ENCODE measurements around the gene NFKBIA. TPM values are rescaled to one million over a fixed set of nuclear protein-coding genes. Genes with fewer than 3 reads are reported as not detected.
"Not testable (repeated sequence)": the region's sequence is repeated elsewhere in the genome, so short reads cannot be mapped to it uniquely, and the experiment has no call there.

Gene NFKBIA
- polyA plus RNA-seq, 2 of the 4 experiments (the other 2 are of a cell fraction) = 65.0 to 115 TPM

DNA sequence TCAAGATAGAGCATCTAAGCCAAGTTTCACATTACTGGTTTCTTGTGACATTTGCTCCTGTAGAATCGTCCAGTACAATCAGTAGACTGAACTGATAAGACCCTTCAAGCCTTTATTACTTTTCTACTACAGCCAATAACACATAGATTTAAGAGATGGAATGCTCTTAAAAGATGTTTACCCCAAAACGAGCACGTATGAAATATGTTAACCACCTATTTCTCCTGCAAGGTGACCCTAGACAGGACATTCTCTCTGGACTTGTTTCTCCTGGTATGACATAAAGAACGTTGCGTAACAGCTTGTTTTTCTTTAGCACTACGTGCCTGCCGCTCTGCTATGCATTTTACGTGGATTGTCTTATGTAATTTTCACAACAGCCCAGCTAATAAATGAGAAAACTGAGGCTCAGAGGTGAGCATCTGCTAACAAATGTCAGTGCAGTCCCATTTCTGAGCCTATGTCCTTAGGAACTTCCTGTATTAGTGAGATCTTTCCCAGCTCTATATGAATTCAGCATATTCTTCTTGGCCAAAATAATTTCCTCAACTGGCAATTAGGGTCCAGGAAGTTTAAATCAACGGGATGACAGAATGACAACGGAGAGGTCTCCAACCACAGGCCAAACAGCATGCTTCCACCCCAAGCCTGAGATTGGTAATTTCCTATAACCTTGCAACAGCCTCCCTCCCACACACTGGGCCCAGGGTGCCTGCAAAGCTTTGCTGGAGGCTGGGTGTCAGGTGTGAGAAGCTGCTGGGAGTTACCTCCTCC is 3.7 kb downstream of the NFKBIA start (continued):
- TF ChIP-seq JUN (IDR thresholded peaks at IDR 0.05) = no peak; a peak in 1 of 5 replicates
- TF ChIP-seq TFCP2L1 (CRISPR knock-in tag; IDR thresholded peaks at IDR 0.05) = peak; percentile 92
- peak; percentile 80 for TF ChIP-seq RARB (CRISPR knock-in tag; IDR thresholded peaks at IDR 0.05)
- TF ChIP-seq, protein P1, sequence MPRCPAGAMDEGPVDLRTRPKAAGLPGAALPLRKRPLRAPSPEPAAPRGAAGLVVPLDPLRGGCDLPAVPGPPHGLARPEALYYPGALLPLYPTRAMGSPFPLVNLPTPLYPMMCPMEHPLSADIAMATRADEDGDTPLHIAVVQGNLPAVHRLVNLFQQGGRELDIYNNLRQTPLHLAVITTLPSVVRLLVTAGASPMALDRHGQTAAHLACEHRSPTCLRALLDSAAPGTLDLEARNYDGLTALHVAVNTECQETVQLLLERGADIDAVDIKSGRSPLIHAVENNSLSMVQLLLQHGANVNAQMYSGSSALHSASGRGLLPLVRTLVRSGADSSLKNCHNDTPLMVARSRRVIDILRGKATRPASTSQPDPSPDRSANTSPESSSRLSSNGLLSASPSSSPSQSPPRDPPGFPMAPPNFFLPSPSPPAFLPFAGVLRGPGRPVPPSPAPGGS (IDR thresholded peaks at IDR 0.05) = 0 out of 3 replicates have a peak, but pooled peaks have one; percentile 29

DNA sequence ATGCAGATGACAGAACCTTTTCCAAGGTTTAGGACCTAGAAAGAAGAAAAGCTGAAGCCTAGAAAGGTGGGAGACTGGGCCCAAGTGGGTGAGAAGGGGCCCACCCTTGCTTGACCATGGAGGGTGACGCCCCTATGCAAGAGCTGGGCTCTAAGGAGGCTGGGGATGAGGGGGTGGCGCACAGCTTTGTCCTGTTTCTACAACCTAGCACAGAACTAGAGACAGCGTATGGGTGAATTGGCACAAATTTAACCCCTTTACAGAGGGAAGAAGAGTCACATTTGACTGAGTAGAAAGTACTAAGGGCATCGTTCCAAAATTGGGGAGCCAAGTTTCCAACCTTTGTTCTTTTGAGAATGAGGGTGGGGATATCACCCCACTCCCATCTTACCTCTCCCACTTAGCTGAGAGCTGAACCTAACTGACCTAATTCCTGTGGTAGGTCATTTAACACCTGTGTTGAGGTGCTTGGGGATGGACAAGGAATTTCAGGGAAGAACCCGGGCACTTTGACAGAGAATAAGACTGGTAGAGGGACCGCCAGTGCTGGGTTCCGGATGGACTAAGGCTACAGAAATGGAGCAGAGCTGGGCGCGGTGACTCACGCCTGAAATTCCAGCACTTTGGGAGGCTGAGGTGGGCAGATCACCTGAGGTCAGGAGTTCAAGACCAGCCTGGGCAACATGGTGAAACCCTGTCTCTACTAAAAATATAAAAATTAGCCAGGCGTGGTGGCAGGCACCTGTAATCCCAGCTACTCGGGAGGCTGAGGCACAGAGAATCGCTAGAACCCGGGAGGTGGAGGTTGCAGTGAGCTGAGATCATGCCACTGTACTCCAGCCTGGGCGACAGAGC is 5.2 kb downstream of the NFKBIA start:
- 81% methylated on average over 15 of the region's 15 CpGs for WGBS (ENCODE audit: missing lambda C conversion rate)
- FAIRE-seq (no peak), DNase-seq (ENCODE audit: low read depth in 1 of 2, low spot score in 1 of 2) (no peak), ATAC-seq (peak; percentile 10 to 32; a peak in 3 of 6 replicates)
- Histone ChIP-seq H3K4me1 (peaks cover 58% of the 10 kb centered on the region), H3K9me3 (no peaks in the 10 kb centered on the region), H3K4me2 (no peak overlapping the region; the same call in 2 of the 3 replicates), H3K27ac (peak overlapping the region; percentile 67 to 79; a peak in 5 of 6 replicates), H3K4me3 (no peak overlapping the region)
- TF ChIP-seq CBX2 (IDR thresholded peaks at IDR 0.05; ENCODE audit: borderline replicate concordance, low read depth) (no peak), FOSB (CRISPR knock-in tag; IDR thresholded peaks at IDR 0.05) (peak; percentile 10; the same call in 1 of the 2 replicates), RFX5 (IDR thresholded peaks at IDR 0.05) (no peak), RARB (CRISPR knock-in tag; IDR thresholded peaks at IDR 0.05) (0 out of 2 replicates have a peak, but pooled peaks have one; percentile 11)
- CTCF ChIA-PET = interaction anchor here (0.9 to 1.4 kb wide), 6 partner anchors 9 to 185 kb away, joined by 3 read pairs; no protein-coding TSS in a partner anchor
- POLR2A ChIA-PET = interaction anchor here (0.8 to 1.2 kb wide), 3 partner anchors 24 to 277 kb away, joined by 3 to 9 read pairs (median 8); partner anchors contain the start of gene PRORP

DNA sequence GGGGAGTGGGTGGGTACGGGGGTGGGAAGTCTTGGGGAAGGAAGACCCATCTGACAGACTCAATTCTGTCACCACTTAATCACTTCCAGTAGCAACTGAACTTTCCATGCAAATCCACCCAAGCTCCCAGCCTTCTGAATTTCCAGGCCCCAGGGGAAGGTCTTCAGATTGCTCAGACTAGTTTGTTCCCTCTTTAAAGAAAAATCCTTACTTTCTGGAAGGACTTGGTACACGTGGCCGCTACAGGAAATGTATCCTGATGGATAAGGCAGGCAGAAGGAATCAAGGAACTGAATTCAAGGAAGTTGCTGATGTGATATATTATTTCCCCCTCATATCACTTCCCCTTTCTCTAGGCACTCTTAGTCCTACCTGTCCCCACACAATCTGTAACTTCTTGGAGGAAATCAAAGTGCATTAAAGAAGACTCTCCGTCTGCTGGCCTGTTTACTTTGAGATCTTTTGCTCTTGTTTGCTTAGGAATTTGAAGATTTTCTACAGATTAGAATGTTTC is 6.4 kb downstream of the NFKBIA start:
- peak overlapping the region; percentile 67 to 79 for H3K27ac ChIP-seq
- no peaks in the 10 kb centered on the region for H3K9me3 ChIP-seq
- ChIA-PET CTCF (interaction anchor here (0.6 to 1.2 kb wide), 3 partner anchors 15 to 130 kb away, joined by 3 to 5 read pairs (median 4); no protein-coding TSS in a partner anchor), POLR2A (interaction anchor here (0.9 to 1.0 kb wide), 2 partner anchors 24 to 57 kb away, joined by 3 read pairs; no protein-coding TSS in a partner anchor)
- no peak overlapping the region for H3K4me3 ChIP-seq
- H3K4me2 ChIP-seq = peak overlapping the region; percentile 39
- peak; percentile 16 to 18; a peak in 5 of 6 replicates for ATAC-seq
- TF ChIP-seq, protein P2, sequence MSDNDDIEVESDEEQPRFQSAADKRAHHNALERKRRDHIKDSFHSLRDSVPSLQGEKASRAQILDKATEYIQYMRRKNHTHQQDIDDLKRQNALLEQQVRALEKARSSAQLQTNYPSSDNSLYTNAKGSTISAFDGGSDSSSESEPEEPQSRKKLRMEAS (IDR thresholded peaks at IDR 0.05) = 0 out of 2 replicates have a peak, but pooled peaks have one; percentile 25
- TF ChIP-seq GATA3 (IDR thresholded peaks at IDR 0.05; ENCODE audit: borderline replicate concordance) (peak; percentile 50; the same call in 1 of the 2 replicates), RCOR1 (IDR thresholded peaks at IDR 0.05; ENCODE audit: low read depth, low read length) (no peak)
- 26% methylated on average over 4 of the region's 4 CpGs for WGBS (ENCODE audit: missing lambda C conversion rate)
- no peak for DNase-seq (ENCODE audit: low read depth in 1 of 2, low spot score in 1 of 2)
- FAIRE-seq = no peak
- H3K4me1 ChIP-seq = peaks cover 58% of the 10 kb centered on the region

DNA sequence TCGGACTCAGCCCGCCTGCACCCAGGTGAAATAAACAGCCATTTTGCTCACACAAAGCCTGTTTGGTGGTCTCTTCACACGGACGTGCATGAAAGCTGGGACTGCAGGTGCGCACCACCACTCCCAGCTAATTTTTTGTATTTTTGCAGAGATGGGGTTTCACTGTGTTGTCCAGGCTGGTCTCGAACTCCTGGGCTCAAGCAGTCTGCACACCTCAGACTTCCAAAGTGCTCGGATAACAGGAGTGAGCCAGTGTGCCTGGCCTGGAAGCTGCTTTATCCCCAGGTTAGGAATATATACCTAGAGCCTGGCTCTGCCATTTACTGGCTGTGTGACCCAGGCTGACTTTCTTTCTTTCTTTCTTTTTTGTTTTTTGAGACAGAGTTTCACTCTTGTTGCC is 7.9 kb downstream of the NFKBIA start:
- ATAC-seq; H3K4me3 ChIP-seq; FAIRE-seq; DNase-seq (ENCODE audit: low read depth in 1 of 2, low spot score in 1 of 2); H3K9me3 ChIP-seq; POLR2A ChIA-PET; H3K4me2 ChIP-seq: not testable (repeated sequence)
- 94% methylated on average over 7 of the region's 7 CpGs for WGBS (ENCODE audit: missing lambda C conversion rate)
- H3K4me1 ChIP-seq = peaks cover 43% of the 10 kb centered on the region
- peak overlapping the region in 1 of 2 experiments; percentile 79; a peak in 3 of 6 replicates for H3K27ac ChIP-seq
- CTCF ChIA-PET = interaction anchor here (1.5 kb wide), 1 partner anchor 167 kb away, joined by 3 read pairs; no protein-coding TSS in a partner anchor

DNA sequence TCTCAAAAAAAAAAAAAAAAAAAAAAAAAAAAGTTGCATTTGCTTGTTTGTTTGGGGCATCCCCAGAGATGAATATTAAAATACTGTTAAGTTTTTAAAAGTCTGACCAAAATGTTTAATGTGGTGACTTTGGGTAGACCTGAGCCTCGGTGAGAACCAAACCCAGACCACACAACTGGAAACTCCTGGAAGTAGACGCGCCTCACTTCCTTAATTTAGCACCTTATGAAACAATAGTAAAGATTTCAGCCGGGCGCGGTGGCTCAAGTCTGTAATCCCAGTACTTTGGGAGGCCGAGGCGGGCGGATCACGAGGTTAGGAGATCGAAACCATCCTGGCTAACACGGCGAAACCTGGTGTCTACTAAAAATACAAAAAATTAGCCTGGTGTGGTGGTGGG is 9.3 kb downstream of the NFKBIA start:
- no peak overlapping the region for H3K4me2 ChIP-seq
- FAIRE-seq (no peak), ATAC-seq (no peak), DNase-seq (ENCODE audit: low read depth in 1 of 2, low spot score in 1 of 2) (no peak)
- no peaks in the 10 kb centered on the region for H3K9me3 ChIP-seq
- peaks cover 41% of the 10 kb centered on the region for H3K4me1 ChIP-seq
- H3K27ac ChIP-seq = no peak overlapping the region; a peak in 1 of 6 replicates
- no peak overlapping the region for H3K4me3 ChIP-seq
- POLR2A ChIA-PET = interaction anchor here (0.6 to 2.9 kb wide), 3 partner anchors 27 to 103 kb away, joined by 3 to 8 read pairs (median 7); partner anchors contain the start of gene PSMA6
- TF ChIP-seq PHF8 (IDR thresholded peaks at IDR 0.05; ENCODE audit: borderline replicate concordance, low read depth) = no peak
- WGBS (ENCODE audit: missing lambda C conversion rate) = 95% methylated on average over 13 of the region's 13 CpGs
- CTCF ChIA-PET = interaction anchor here (0.6 to 1.5 kb wide), 5 partner anchors 9 to 878 kb away, joined by 3 to 5 read pairs (median 3); partner anchors contain the start of gene NFKBIA

Measured in A549 (cell line).